IPS DF 19.7 (cell line): ENCODE data around the gene GJB3.
"Not testable (repeated sequence)": the region's sequence is repeated elsewhere in the genome, so short reads cannot be mapped to it uniquely, and the experiment has no call there.

Source experiments
- DNase-seq: peaks from one replicate; pipeline ENCODE4 v3.0.0-alpha.2; 2013; ENCODE audit warnings: low read depth, low spot score

GJB3 gene

GRCh38 chr1:34759503-34760357 is 21.3 kb upstream of the GJB3 start, which contains the start of gene GJB4:
GJB4 (plus strand) TSS chr1:34759740; CDS start chr1:34761255, 1,515 bp downstream.
- DNase-seq = no peak

GRCh38 chr1:34761176-34761761 is 19.7 kb upstream of the GJB3 start:
- no peak for DNase-seq

GRCh38 chr1:34761776-34762307 is 19.2 kb upstream of the GJB3 start:
- DNase-seq = no peak

- DNase-seq = no peak
Observed at GRCh38 chr1:34762474-34763141, 18.4 kb upstream of the GJB3 start.

- no peak for DNase-seq
Observed at GRCh38 chr1:34763142-34763781, 17.8 kb upstream of the GJB3 start.

- DNase-seq = no peak
Observed at GRCh38 chr1:34768856-34769255, 12.2 kb upstream of the GJB3 start.

GRCh38 chr1:34770891-34771504 is 10.0 kb upstream of the GJB3 start:
- no peak for DNase-seq

- no peak for DNase-seq
Observed at GRCh38 chr1:34771573-34772371, 9.2 kb upstream of the GJB3 start.

- DNase-seq = not testable (repeated sequence)
Observed at GRCh38 chr1:34773114-34773513, 7.9 kb upstream of the GJB3 start.

GRCh38 chr1:34774957-34775356 is 6.1 kb upstream of the GJB3 start:
- no peak for DNase-seq

GRCh38 chr1:34776911-34777310 is 4.1 kb upstream of the GJB3 start:
- no peak for DNase-seq

- DNase-seq = no peak
Observed at GRCh38 chr1:34777519-34778321, 3.3 kb upstream of the GJB3 start.

GRCh38 chr1:34778381-34778780 is 2.6 kb upstream of the GJB3 start:
- DNase-seq = no peak

- DNase-seq = no peak
Observed at GRCh38 chr1:34779005-34779404, 2.0 kb upstream of the GJB3 start.

- no peak for DNase-seq
Observed at GRCh38 chr1:34779526-34779925, 1.5 kb upstream of the GJB3 start.

- no peak for DNase-seq
Observed at GRCh38 chr1:34779962-34780361, 1.1 kb upstream of the GJB3 start.

GRCh38 chr1:34780528-34780927 is 486 bp upstream of the GJB3 start:
- DNase-seq = no peak

- no peak for DNase-seq
Observed at GRCh38 chr1:34781844-34782391, 904 bp downstream of the GJB3 start.

GRCh38 chr1:34784751-34785221 is 3.8 kb downstream of the GJB3 start:
- DNase-seq = no peak
